ENCODE data around the gene GNAO1.

The GNAO1 gene

GRCh38 chr16:56227936-56228335 is 36.6 kb downstream of the GNAO1 start (continued):
- TF ChIP-seq, protein P1, sequence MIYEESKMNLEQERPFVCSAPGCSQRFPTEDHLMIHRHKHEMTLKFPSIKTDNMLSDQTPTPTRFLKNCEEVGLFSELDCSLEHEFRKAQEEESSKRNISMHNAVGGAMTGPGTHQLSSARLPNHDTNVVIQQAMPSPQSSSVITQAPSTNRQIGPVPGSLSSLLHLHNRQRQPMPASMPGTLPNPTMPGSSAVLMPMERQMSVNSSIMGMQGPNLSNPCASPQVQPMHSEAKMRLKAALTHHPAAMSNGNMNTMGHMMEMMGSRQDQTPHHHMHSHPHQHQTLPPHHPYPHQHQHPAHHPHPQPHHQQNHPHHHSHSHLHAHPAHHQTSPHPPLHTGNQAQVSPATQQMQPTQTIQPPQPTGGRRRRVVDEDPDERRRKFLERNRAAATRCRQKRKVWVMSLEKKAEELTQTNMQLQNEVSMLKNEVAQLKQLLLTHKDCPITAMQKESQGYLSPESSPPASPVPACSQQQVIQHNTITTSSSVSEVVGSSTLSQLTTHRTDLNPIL (CRISPR knock-in tag; IDR thresholded peaks at IDR 0.05; ENCODE audit: low read depth), result no peak

DNA sequence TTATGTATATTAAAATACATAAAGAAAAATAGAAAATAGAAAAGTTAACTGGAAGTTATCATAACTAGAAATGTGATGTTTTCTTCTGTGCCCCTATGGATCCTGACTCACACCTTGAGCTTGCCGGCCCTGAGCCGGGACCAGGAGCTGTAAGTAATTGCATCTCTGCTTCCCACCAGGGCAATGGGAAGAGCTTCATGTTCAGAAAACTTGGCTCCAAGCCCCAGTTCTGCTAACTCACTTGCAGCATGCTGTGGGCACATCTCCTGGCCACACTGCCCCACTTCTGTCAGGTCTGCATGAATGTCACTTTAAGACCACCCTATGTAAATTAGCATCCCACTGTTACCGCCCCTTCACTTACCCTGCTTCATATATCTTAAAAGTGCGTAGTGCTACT is 37.2 kb downstream of the GNAO1 start:
- TF ChIP-seq, protein P1 (CRISPR knock-in tag; IDR thresholded peaks at IDR 0.05; ENCODE audit: low read depth), result no peak
- no peak for TF ChIP-seq SNAI2 (CRISPR knock-in tag; IDR thresholded peaks at IDR 0.05)
- no peak for TF ChIP-seq ESRRG (CRISPR knock-in tag; IDR thresholded peaks at IDR 0.05)
- no peak for TF ChIP-seq ZC3H10 (CRISPR knock-in tag; IDR thresholded peaks at IDR 0.05)
- TF ChIP-seq, protein P2, sequence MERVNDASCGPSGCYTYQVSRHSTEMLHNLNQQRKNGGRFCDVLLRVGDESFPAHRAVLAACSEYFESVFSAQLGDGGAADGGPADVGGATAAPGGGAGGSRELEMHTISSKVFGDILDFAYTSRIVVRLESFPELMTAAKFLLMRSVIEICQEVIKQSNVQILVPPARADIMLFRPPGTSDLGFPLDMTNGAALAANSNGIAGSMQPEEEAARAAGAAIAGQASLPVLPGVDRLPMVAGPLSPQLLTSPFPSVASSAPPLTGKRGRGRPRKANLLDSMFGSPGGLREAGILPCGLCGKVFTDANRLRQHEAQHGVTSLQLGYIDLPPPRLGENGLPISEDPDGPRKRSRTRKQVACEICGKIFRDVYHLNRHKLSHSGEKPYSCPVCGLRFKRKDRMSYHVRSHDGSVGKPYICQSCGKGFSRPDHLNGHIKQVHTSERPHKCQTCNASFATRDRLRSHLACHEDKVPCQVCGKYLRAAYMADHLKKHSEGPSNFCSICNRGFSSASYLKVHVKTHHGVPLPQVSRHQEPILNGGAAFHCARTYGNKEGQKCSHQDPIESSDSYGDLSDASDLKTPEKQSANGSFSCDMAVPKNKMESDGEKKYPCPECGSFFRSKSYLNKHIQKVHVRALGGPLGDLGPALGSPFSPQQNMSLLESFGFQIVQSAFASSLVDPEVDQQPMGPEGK (CRISPR knock-in tag; IDR thresholded peaks at IDR 0.05; ENCODE audit: borderline replicate concordance), result no peak
- TF ChIP-seq TCF4 (CRISPR knock-in tag; IDR thresholded peaks at IDR 0.05; ENCODE audit: borderline replicate concordance), result no peak
- TF ChIP-seq GLIS3 (CRISPR knock-in tag; IDR thresholded peaks at IDR 0.05), result no peak
- no peak for TF ChIP-seq OSR1 (CRISPR knock-in tag; IDR thresholded peaks at IDR 0.05)
- TF ChIP-seq, protein P3, sequence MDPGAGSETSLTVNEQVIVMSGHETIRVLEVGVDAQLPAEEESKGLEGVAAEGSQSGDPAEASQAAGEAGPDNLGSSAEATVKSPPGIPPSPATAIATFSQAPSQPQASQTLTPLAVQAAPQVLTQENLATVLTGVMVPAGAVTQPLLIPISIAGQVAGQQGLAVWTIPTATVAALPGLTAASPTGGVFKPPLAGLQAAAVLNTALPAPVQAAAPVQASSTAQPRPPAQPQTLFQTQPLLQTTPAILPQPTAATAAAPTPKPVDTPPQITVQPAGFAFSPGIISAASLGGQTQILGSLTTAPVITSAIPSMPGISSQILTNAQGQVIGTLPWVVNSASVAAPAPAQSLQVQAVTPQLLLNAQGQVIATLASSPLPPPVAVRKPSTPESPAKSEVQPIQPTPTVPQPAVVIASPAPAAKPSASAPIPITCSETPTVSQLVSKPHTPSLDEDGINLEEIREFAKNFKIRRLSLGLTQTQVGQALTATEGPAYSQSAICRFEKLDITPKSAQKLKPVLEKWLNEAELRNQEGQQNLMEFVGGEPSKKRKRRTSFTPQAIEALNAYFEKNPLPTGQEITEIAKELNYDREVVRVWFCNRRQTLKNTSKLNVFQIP (CRISPR knock-in tag; IDR thresholded peaks at IDR 0.05; ENCODE audit: borderline replicate concordance, low read depth), result no peak
- no peak for TF ChIP-seq TSHZ2 (CRISPR knock-in tag; IDR thresholded peaks at IDR 0.05)
- TF ChIP-seq ISL1 (CRISPR knock-in tag; IDR thresholded peaks at IDR 0.05), result no peak
- no peak for TF ChIP-seq RARB (CRISPR knock-in tag; IDR thresholded peaks at IDR 0.05)
- TF ChIP-seq CSDC2 (CRISPR knock-in tag; IDR thresholded peaks at IDR 0.05), result no peak
- TF ChIP-seq, protein P4, sequence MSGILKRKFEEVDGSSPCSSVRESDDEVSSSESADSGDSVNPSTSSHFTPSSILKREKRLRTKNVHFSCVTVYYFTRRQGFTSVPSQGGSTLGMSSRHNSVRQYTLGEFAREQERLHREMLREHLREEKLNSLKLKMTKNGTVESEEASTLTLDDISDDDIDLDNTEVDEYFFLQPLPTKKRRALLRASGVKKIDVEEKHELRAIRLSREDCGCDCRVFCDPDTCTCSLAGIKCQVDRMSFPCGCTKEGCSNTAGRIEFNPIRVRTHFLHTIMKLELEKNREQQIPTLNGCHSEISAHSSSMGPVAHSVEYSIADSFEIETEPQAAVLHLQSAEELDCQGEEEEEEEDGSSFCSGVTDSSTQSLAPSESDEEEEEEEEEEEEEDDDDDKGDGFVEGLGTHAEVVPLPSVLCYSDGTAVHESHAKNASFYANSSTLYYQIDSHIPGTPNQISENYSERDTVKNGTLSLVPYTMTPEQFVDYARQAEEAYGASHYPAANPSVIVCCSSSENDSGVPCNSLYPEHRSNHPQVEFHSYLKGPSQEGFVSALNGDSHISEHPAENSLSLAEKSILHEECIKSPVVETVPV (CRISPR knock-in tag; IDR thresholded peaks at IDR 0.05), result no peak
- no peak for TF ChIP-seq ZFP3 (CRISPR knock-in tag; IDR thresholded peaks at IDR 0.05)
- no peak for TF ChIP-seq ARNTL (CRISPR knock-in tag; IDR thresholded peaks at IDR 0.05; ENCODE audit: borderline replicate concordance, low read depth)
- no peak for TF ChIP-seq TOX (CRISPR knock-in tag; IDR thresholded peaks at IDR 0.05; ENCODE audit: borderline replicate concordance)
- no peak for TF ChIP-seq BACH2 (CRISPR knock-in tag; IDR thresholded peaks at IDR 0.05; ENCODE audit: borderline replicate concordance)
- TF ChIP-seq ZNF70 (CRISPR knock-in tag; IDR thresholded peaks at IDR 0.05), result no peak
- no peak for ATAC-seq

DNA sequence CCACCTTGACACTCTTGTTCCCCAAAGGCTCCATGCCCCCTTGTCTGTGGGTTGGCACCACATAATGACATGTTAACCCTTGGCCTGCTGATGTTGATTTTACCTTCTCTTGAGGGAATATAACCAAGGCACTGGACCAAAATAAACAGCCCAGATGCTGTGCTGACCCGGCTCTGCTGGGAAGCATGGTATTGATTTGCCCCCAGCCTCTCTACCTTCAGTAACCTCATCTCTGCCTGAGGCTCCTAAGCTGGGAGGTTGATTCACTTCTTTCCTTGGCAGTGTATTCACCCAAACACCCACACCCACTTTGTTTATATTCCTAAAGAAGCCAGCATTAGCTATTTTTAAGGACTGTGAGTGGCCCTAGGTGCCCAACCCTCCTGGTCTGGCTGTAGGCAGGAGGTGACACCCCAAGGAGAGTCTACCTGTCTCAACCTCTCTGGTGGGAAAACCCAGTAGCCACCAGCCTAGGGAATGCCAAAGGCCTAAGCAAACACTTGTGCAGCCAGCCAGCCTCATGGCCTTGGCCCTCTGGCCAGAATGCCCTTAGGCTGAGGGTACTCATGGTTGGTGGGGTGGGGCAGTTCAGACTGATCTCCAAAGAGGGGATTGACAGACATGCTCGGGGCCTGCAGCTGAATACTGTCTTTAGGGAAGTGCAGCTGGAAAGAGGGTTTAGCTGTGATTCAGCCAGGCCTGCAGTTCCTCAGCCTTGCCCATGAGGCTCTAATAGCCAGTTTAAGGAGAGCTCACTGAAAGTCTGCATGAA is 42.7 kb downstream of the GNAO1 start:
- no peak for ATAC-seq
- no peak for TF ChIP-seq TSHZ2 (CRISPR knock-in tag; IDR thresholded peaks at IDR 0.05)
